CD14-positive monocyte (primary cell): ENCODE data around the gene RSPH4A. TPM values are rescaled to one million over a fixed set of nuclear protein-coding genes. Genes with fewer than 3 reads are reported as not detected.
A peak's percentile ranks its signal among the peaks of the same experiment; 100 is the strongest.

Experiments used
- DNase-seq, 3 donors: peaks; one replicate each; pipeline ENCODE4 v3.0.0-alpha.2; 2011 to 2022
- H2AFZ ChIP-seq: 2 replicates; pipeline ENCODE4 v1.6.0; 2012; ENCODE audit warnings: mild to moderate bottlenecking, low read depth, low read length, inconsistent platforms; ENCODE audit not compliant: insufficient read depth, poor library complexity, severe bottlenecking
- H3K27ac ChIP-seq, 2 donors: 1 replicate in 1 of 2; 2 replicates in 1 of 2; pipeline ENCODE4 v1.5.1; 2012 to 2013; ENCODE audit warnings: low read length in 2 of 2, control low read depth in 1 of 2, inconsistent platforms in 1 of 2, low read depth in 1 of 2, mild to moderate bottlenecking in 1 of 2
- H3K27me3 ChIP-seq, 2 donors: one replicate each; pipeline versions ENCODE4 v1.6.0 to v1.6.1; 2011 to 2013; ENCODE audit warnings: low read length in 2 of 2; ENCODE audit not compliant: control insufficient read depth in 2 of 2, insufficient read depth in 2 of 2
- H3K36me3 ChIP-seq, 2 donors: replicated peaks in 1 of 2; 1 replicate in 1 of 2; 2 replicates in 1 of 2; pipeline versions ENCODE4 v1.5.1 to v1.6.1; 2012 to 2013; ENCODE audit warnings: low read length in 2 of 2, control low read depth in 1 of 2, inconsistent platforms in 1 of 2, mild to moderate bottlenecking in 1 of 2; ENCODE audit not compliant: insufficient read depth in 2 of 2, control insufficient read depth in 1 of 2
- H3K4me1 ChIP-seq, 2 donors: 1 replicate in 1 of 2; 2 replicates in 1 of 2; pipeline versions ENCODE4 v1.5.1 to v1.6.1; 2012 to 2013; ENCODE audit warnings: low read length in 2 of 2, control low read depth in 1 of 2, inconsistent platforms in 1 of 2, mild to moderate bottlenecking in 1 of 2, moderate library complexity in 1 of 2; ENCODE audit not compliant: insufficient read depth in 2 of 2, control insufficient read depth in 1 of 2
- H3K4me2 ChIP-seq: replicated peaks from 2 replicates; pipeline ENCODE3; 2012; ENCODE audit warnings: low read length, moderate library complexity, mild to moderate bottlenecking; ENCODE audit not compliant: poor library complexity, severe bottlenecking; ENCODE audit errors: extremely low read depth
- H3K4me3 ChIP-seq, 3 experiments: fragments of 200-600 bp in 1 of 3; sonication (generic) in 1 of 3; replicated peaks in 1 of 3; 1 replicate in 2 of 3; 2 replicates in 1 of 3; pipeline ENCODE4 v1.5.1; 2011 to 2013; ENCODE audit warnings: low read length in 3 of 3, mild to moderate bottlenecking in 3 of 3, control low read depth in 2 of 3, low read depth in 2 of 3, inconsistent platforms in 1 of 3, moderate library complexity in 1 of 3
- H3K79me2 ChIP-seq: 2 replicates; pipeline ENCODE4 v1.6.0; 2012; ENCODE audit warnings: mild to moderate bottlenecking, control low read depth, inconsistent platforms, low read length, moderate library complexity; ENCODE audit not compliant: insufficient read depth
- H3K9ac ChIP-seq: 2 replicates; pipeline ENCODE4 v1.6.0; 2017; ENCODE audit warnings: low read length, mild to moderate bottlenecking; ENCODE audit not compliant: insufficient read depth, poor library complexity, severe bottlenecking
- H3K9me3 ChIP-seq, 2 donors: replicated peaks in 1 of 2; 1 replicate in 1 of 2; 2 replicates in 1 of 2; pipeline versions ENCODE4 v1.5.1 to v1.6.1; 2012 to 2013; ENCODE audit warnings: low read length in 2 of 2, control low read depth in 1 of 2; ENCODE audit not compliant: control insufficient read depth in 1 of 2, insufficient read depth in 1 of 2
- H4K20me1 ChIP-seq: 2 replicates; pipeline ENCODE4 v1.6.0; 2012; ENCODE audit warnings: mild to moderate bottlenecking, low read length, control low read depth, moderate library complexity; ENCODE audit not compliant: insufficient read depth
- H3K27ac Mint-ChIP-seq, 7 donors: one replicate each; pipeline ENCODE4 v1.8.0; 2020; ENCODE audit warnings: mild to moderate bottlenecking in 7 of 7, mixed read lengths in 7 of 7, moderate library complexity in 6 of 7, inconsistent platforms in 2 of 7
- H3K27me3 Mint-ChIP-seq, 3 donors: one replicate each; pipeline ENCODE4 v1.8.0; 2021 to 2022; ENCODE audit warnings: low read depth in 3 of 3, mild to moderate bottlenecking in 3 of 3, mixed read lengths in 3 of 3, moderate library complexity in 3 of 3, inconsistent platforms in 1 of 3
- H3K36me3 Mint-ChIP-seq, 2 donors: one replicate each; pipeline ENCODE4 v1.8.0; 2020; ENCODE audit warnings: mixed read lengths in 2 of 2, inconsistent platforms in 1 of 2, mild to moderate bottlenecking in 1 of 2
- H3K4me1 Mint-ChIP-seq: one replicate; pipeline ENCODE4 v1.8.0; 2020; ENCODE audit warnings: mild to moderate bottlenecking, mixed read lengths
- H3K4me3 Mint-ChIP-seq, 2 donors: one replicate each; pipeline ENCODE4 v1.8.0; 2020; ENCODE audit warnings: mild to moderate bottlenecking in 2 of 2, mixed read lengths in 2 of 2, moderate library complexity in 1 of 2
- H3K9me3 Mint-ChIP-seq, 7 donors: one replicate each; pipeline ENCODE4 v1.8.0; 2020 to 2022; ENCODE audit warnings: mixed read lengths in 7 of 7, mild to moderate bottlenecking in 6 of 7, moderate library complexity in 6 of 7, inconsistent platforms in 2 of 7
- CTCF ChIP-seq: fragments of 200-600 bp; IDR thresholded peaks from one replicate; pipeline ENCODE4 v1.8.0; 2022; ENCODE audit warnings: antibody characterized with exemption, mild to moderate bottlenecking
- WGBS: methylation state at CpG from one replicate; pipeline ENCODE4 v1.1.5; 2013; ENCODE audit warnings: missing lambda C conversion rate; ENCODE audit not compliant: insufficient coverage; 5-methylcytosine and 5-hydroxymethylcytosine counted together
- intact Hi-C, 2 donors: fragments of 100-400 bp; cut with micrococcal nuclease; formaldehyde crosslinking; loops; one replicate each; pipeline versions ENCODE4 v1.15.0 to v1.15.1; 2023
- polyA plus RNA-seq, 3 donors: library from polyadenylated mRNA; depleted of rRNA in 1 of 3; unstranded in 2 of 3; stranded (reverse) in 1 of 3; fragments of 300-500 nt in 2 of 3; fragments of >200 nt in 1 of 3; fragmentation: Illumina TruSeq in 2 of 3; gene quantifications; 1 replicate in 2 of 3; 2 replicates in 1 of 3; pipeline ENCODE4 v1.2.3, GENCODE V29; 2012 to 2021

The RSPH4A gene
- polyA plus RNA-seq, 3 donors, result 0.15 TPM; not detected in 2

DNA sequence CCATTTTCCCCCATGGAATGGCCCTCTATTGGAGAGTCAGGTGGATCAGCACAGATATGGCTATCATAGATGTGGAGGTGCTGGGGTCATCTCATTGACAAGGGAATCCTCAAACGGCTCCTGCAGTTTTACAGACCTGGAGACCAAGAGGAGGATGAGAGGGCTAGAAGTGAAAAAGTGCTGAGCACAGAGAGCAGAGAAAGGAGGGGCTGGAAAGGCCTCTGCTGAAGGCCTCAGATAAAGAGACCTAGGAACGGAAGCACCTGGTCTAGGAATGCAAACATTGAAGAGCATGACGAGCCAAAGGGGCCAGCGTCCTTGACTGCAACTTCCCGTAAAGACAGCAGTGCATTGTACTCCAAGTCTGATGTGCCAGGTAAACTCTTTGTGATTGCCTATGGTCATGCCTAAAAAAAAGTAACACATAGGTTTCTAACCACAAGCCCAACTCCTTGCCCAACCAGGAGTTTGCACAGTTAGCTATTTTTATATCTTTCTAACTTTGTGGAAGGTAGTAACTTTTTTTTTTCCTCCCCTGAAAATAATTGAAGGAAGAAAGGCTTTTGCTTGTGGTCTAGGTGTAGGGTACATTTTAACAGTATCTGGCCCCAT, 15.2 kb downstream of the RSPH4A start:
- no peak overlapping the region for H3K9ac ChIP-seq
- H3K36me3 Mint-ChIP-seq, result peaks cover 32 to 37% of the 10 kb centered on the region in 2 donors
- peaks cover 19% of the 10 kb centered on the region for H3K4me1 Mint-ChIP-seq
- peak overlapping the region in 1 of 7 donors; percentile 14 for H3K27ac Mint-ChIP-seq
- peaks cover 0 to 3% (median 0%) of the 10 kb centered on the region in 7 donors for H3K9me3 Mint-ChIP-seq
- no peak overlapping the region for H2AFZ ChIP-seq
- no peak for TF ChIP-seq CTCF
- H3K4me3 ChIP-seq, result no peak overlapping the region
- H3K4me3 Mint-ChIP-seq, result no peak overlapping the region
- no peaks in the 10 kb centered on the region for H4K20me1 ChIP-seq
- no peak for DNase-seq
- H3K36me3 ChIP-seq, result peaks cover 0 to 47% of the 10 kb centered on the region in 2 donors
- no peak overlapping the region for H3K27ac ChIP-seq
- intact Hi-C loops, result no loop called here
- H3K4me1 ChIP-seq, result peaks cover 11 to 23% of the 10 kb centered on the region in 2 donors
- H3K79me2 ChIP-seq, result no peaks in the 10 kb centered on the region
- H3K27me3 ChIP-seq, result no peaks in the 10 kb centered on the region
- peaks cover 0 to 1% (median 0%) of the 10 kb centered on the region in 3 donors for H3K27me3 Mint-ChIP-seq
- peaks cover 0 to 5% of the 10 kb centered on the region in 2 donors for H3K9me3 ChIP-seq
- 31% methylated on average over 5 of the region's 5 CpGs for WGBS
- no peak overlapping the region for H3K4me2 ChIP-seq

GRCh38 chr6:116633685-116634084, 17.4 kb downstream of the RSPH4A start:
- Histone ChIP-seq H3K4me1 (peaks cover 11 to 15% of the 10 kb centered on the region in 2 donors), H3K36me3 (peaks cover 0 to 58% of the 10 kb centered on the region in 2 donors), H4K20me1 (no peaks in the 10 kb centered on the region), H3K4me2 (no peak overlapping the region), H2AFZ (no peak overlapping the region), H3K27ac (no peak overlapping the region), H3K27me3 (no peaks in the 10 kb centered on the region), H3K9ac (no peak overlapping the region), H3K4me3 (no peak overlapping the region), H3K79me2 (no peaks in the 10 kb centered on the region), H3K9me3 (no peaks in the 10 kb centered on the region)
- 69% methylated on average over 2 of the region's 2 CpGs for WGBS
- no peaks in the 10 kb centered on the region for H3K9me3 Mint-ChIP-seq
- peaks cover 0 to 1% (median 0%) of the 10 kb centered on the region in 3 donors for H3K27me3 Mint-ChIP-seq
- no peak overlapping the region for H3K4me3 Mint-ChIP-seq
- intact Hi-C loops, result no loop called here
- DNase-seq, result no peak
- no peak for TF ChIP-seq CTCF
- H3K4me1 Mint-ChIP-seq, result peaks cover 12% of the 10 kb centered on the region
- peak overlapping the region in 1 of 7 donors; percentile 27 for H3K27ac Mint-ChIP-seq
- peaks cover 46 to 49% of the 10 kb centered on the region in 2 donors for H3K36me3 Mint-ChIP-seq
